GM19463 (cell line): Measurements from ENCODE around the gene TESMIN.

Source experiments
- ATAC-seq: cut with Tn5 transposase; IDR thresholded peaks from one replicate; pipeline ENCODE4 v1.9.1; 2021; ENCODE audit warnings: mild to moderate bottlenecking, moderate library complexity; ENCODE audit not compliant: unreplicated experiment

TESMIN gene

GRCh38 chr11:68714060-68714856 lies 37.1 kb downstream of the TESMIN start:
- ATAC-seq: no peak

GRCh38 chr11:68711114-68711513 lies 40.2 kb downstream of the TESMIN start:
- no peak for ATAC-seq

- no peak for ATAC-seq
Measured at GRCh38 chr11:68710409-68710808, 40.9 kb downstream of the TESMIN start.

- ATAC-seq: no peak
Measured at GRCh38 chr11:68709062-68709461, 42.3 kb downstream of the TESMIN start.

- no peak for ATAC-seq
Measured at GRCh38 chr11:68707527-68707926, 43.8 kb downstream of the TESMIN start.

GRCh38 chr11:68704887-68705286 lies 46.4 kb downstream of the TESMIN start:
- no peak for ATAC-seq

GRCh38 chr11:68698993-68699392 lies 52.3 kb downstream of the TESMIN start:
- ATAC-seq: no peak

GRCh38 chr11:68695531-68695930 lies 55.8 kb downstream of the TESMIN start:
- ATAC-seq: no peak

- ATAC-seq: no peak
Measured at GRCh38 chr11:68694431-68695297, 56.7 kb downstream of the TESMIN start.

- no peak for ATAC-seq
Measured at GRCh38 chr11:68693484-68693882, 57.8 kb downstream of the TESMIN start.

- ATAC-seq: no peak
Measured at GRCh38 chr11:68692871-68693483, 58.3 kb downstream of the TESMIN start.

- ATAC-seq: no peak
Measured at GRCh38 chr11:68692115-68692514, 59.2 kb downstream of the TESMIN start.

GRCh38 chr11:68691402-68691784 lies 59.9 kb downstream of the TESMIN start:
- no peak for ATAC-seq

GRCh38 chr11:68690671-68691401 lies 60.5 kb downstream of the TESMIN start:
- ATAC-seq: no peak

GRCh38 chr11:68689737-68690625 lies 61.3 kb downstream of the TESMIN start:
- no peak for ATAC-seq

GRCh38 chr11:68688881-68689280 lies 62.4 kb downstream of the TESMIN start:
- no peak for ATAC-seq

GRCh38 chr11:68687986-68688385 lies 63.3 kb downstream of the TESMIN start:
- ATAC-seq: no peak

- ATAC-seq: no peak
Measured at GRCh38 chr11:68687311-68687710, 64.0 kb downstream of the TESMIN start.

- ATAC-seq: no peak
Measured at GRCh38 chr11:68686486-68686885, 64.8 kb downstream of the TESMIN start.
